Thoracic aorta (tissue), 2 donors: ENCODE results near the gene HADHA. TPM values are rescaled to one million over a fixed set of nuclear protein-coding genes. Genes with fewer than 3 reads are reported as not detected.
A peak's percentile ranks its signal among the peaks of the same experiment; 100 is the strongest.

ENCODE experiments used
- ATAC-seq: fragments of 150-250 bp; one replicate; pipeline ENCODE4 v1.8.0; 2017; ENCODE audit warnings: low read depth; ENCODE audit not compliant: insufficient number of reproducible peaks, low FRiP score
- DNase-seq: peaks from one replicate; pipeline ENCODE4 v3.0.0-alpha.2; 2020; ENCODE audit warnings: low spot score
- H3K27ac ChIP-seq, 2 donors: fragments of 200-600 bp; sonication (generic); 1 replicate in 1 of 2; 2 replicates in 1 of 2; pipeline ENCODE4 v1.5.1; 2016; ENCODE audit warnings: mild to moderate bottlenecking in 2 of 2, moderate library complexity in 2 of 2
- H3K27me3 ChIP-seq: fragments of 200-600 bp; sonication (generic); replicated peaks from 2 replicates; pipeline ENCODE4 v1.6.0; 2016; ENCODE audit warnings: mild to moderate bottlenecking; ENCODE audit not compliant: insufficient read depth
- H3K36me3 ChIP-seq: fragments of 200-600 bp; sonication (generic); one replicate; pipeline ENCODE4 v1.5.1; 2016
- H3K4me1 ChIP-seq, 2 donors: fragments of 200-600 bp; sonication (generic); 1 replicate in 1 of 2; 2 replicates in 1 of 2; pipeline versions ENCODE4 v1.5.1 to v1.6.0; 2016; ENCODE audit warnings: low read depth in 2 of 2, mild to moderate bottlenecking in 1 of 2; ENCODE audit not compliant: control insufficient read depth in 1 of 2
- H3K4me3 ChIP-seq: fragments of 200-600 bp; sonication (generic); 2 replicates; pipeline ENCODE4 v1.5.1; 2016; ENCODE audit warnings: mild to moderate bottlenecking
- H3K9me3 ChIP-seq: fragments of 200-600 bp; sonication (generic); 2 replicates; pipeline ENCODE4 v1.5.1; 2016
- CTCF ChIP-seq: fragments of 200-600 bp; sonication (generic); IDR thresholded peaks from one replicate; pipeline ENCODE4 v1.5.1; 2019; ENCODE audit warnings: antibody characterized with exemption
- total RNA-seq, 2 donors: library from RNA; depleted of rRNA; stranded (reverse); fragments of >200 nt; gene quantifications; one replicate each; pipeline versions ENCODE4 v1.1.0 to v1.2.3, GENCODE V29; 2016

HADHA gene
- total RNA-seq, 2 donors from 2014 or later = 85.6 to 88.6 TPM

GRCh38 chr2:26283606-26284005 lies 39.2 kb upstream of the HADHA start:
- no peak for ATAC-seq
- H3K36me3 ChIP-seq = peaks cover 66% of the 10 kb centered on the region
- H3K4me3 ChIP-seq = no peak overlapping the region

GRCh38 chr2:26281226-26281625 lies 36.8 kb upstream of the HADHA start:
- H3K27me3 ChIP-seq = no peaks in the 10 kb centered on the region
- DNase-seq (no peak), ATAC-seq (no peak)
- no peaks in the 10 kb centered on the region for H3K4me1 ChIP-seq
- no peak overlapping the region for H3K4me3 ChIP-seq
- no peak overlapping the region for H3K27ac ChIP-seq
- H3K9me3 ChIP-seq = no peaks in the 10 kb centered on the region
- no peak for TF ChIP-seq CTCF
- peaks cover 62% of the 10 kb centered on the region for H3K36me3 ChIP-seq

More at GRCh38 chr2:26283606-26284005, 39.2 kb upstream of the HADHA start:
- Histone ChIP-seq H3K27ac (no peak overlapping the region), H3K27me3 (no peaks in the 10 kb centered on the region), H3K4me1 (no peaks in the 10 kb centered on the region), H3K9me3 (no peaks in the 10 kb centered on the region)
- TF ChIP-seq CTCF = no peak
- DNase-seq = no peak

GRCh38 chr2:26279886-26280285 lies 35.5 kb upstream of the HADHA start:
- peaks cover 58% of the 10 kb centered on the region for H3K36me3 ChIP-seq
- ATAC-seq = no peak
- no peak for TF ChIP-seq CTCF
- H3K4me1 ChIP-seq = no peaks in the 10 kb centered on the region
- H3K4me3 ChIP-seq = no peak overlapping the region
- DNase-seq = no peak
- H3K27me3 ChIP-seq = no peaks in the 10 kb centered on the region
- H3K27ac ChIP-seq = no peak overlapping the region
- H3K9me3 ChIP-seq = no peaks in the 10 kb centered on the region

GRCh38 chr2:26276484-26277227 lies 32.2 kb upstream of the HADHA start:
- no peak for DNase-seq
- no peak for TF ChIP-seq CTCF
- Histone ChIP-seq H3K27ac (no peak overlapping the region), H3K27me3 (no peaks in the 10 kb centered on the region), H3K4me1 (peaks cover 13 to 14% of the 10 kb centered on the region in 2 donors), H3K9me3 (no peaks in the 10 kb centered on the region), H3K36me3 (peaks cover 32% of the 10 kb centered on the region), H3K4me3 (no peak overlapping the region)
- ATAC-seq = no peak

DNA sequence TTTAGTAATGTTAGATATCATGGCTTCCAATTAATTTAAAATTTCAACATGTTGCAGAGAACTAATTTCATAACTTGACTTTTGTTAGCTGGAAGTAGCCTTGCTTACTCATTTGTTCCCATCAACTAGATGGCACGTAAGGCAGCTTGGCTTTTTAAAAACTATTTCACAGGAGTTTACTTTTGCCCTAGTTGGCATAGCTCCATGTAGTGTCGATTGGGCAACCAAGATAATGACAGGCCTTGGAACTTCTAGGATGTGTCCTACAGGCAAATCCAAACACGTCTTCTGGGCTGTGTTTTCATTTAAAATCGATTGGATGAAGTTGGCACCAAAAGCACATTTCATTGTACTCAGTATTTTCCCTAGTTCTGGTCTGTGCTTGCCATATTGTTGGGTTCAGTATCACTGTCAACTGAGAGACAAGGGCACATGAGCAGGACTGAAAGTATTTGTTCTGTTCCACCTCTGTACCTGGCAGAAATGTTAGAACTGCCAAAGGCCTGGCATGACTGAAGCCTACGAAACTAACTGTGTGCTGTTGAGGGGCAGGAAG lies 29.7 kb upstream of the HADHA start:
- DNase-seq (peak; percentile 46), ATAC-seq (peak; percentile 96)
- Histone ChIP-seq H3K27ac (peak overlapping the region; percentile 41 to 56), H3K9me3 (no peaks in the 10 kb centered on the region), H3K4me1 (peaks cover 13 to 14% of the 10 kb centered on the region in 2 donors), H3K4me3 (peak overlapping the region; percentile 18), H3K36me3 (peaks cover 20% of the 10 kb centered on the region), H3K27me3 (no peaks in the 10 kb centered on the region)
- TF ChIP-seq CTCF = no peak
